ENCODE results near the gene SLC37A1. TPM values are rescaled to one million over a fixed set of nuclear protein-coding genes. Genes with fewer than 3 reads are reported as not detected.

Gene SLC37A1
- total RNA-seq, 1 donor from 2014 or later = 6.7 TPM

GRCh38 chr21:42554251-42554961 is 40.8 kb downstream of the SLC37A1 start:
- intact Hi-C loops (cut with DNase I) = no loop called here
- DNase-seq (ENCODE audit: low spot score) = peak; percentile 60

GRCh38 chr21:42555756-42556438 is 42.2 kb downstream of the SLC37A1 start:
- intact Hi-C loops (cut with DNase I) = no loop called here
- DNase-seq (ENCODE audit: low spot score) = peak; percentile 41

GRCh38 chr21:42556476-42556875 is 42.8 kb downstream of the SLC37A1 start:
- intact Hi-C loops (cut with DNase I) = no loop called here

GRCh38 chr21:42556960-42557359 is 43.3 kb downstream of the SLC37A1 start:
- peak; percentile 54 for DNase-seq (ENCODE audit: low spot score)
- intact Hi-C loops (cut with DNase I) = no loop called here

More at GRCh38 chr21:42556476-42556875, 42.8 kb downstream of the SLC37A1 start:
- DNase-seq (ENCODE audit: low spot score) = peak; percentile 46

- peak; percentile 6 for DNase-seq (ENCODE audit: low spot score)
- intact Hi-C loops (cut with DNase I) = no loop called here
Measured at GRCh38 chr21:42557420-42557819, 43.8 kb downstream of the SLC37A1 start.

GRCh38 chr21:42558368-42558767 is 44.7 kb downstream of the SLC37A1 start:
- DNase-seq (ENCODE audit: low spot score) = no peak
- intact Hi-C loops (cut with DNase I) = no loop called here

- no peak for DNase-seq (ENCODE audit: low spot score)
Measured at GRCh38 chr21:42558846-42559245, 45.2 kb downstream of the SLC37A1 start.

GRCh38 chr21:42559326-42559725 is 45.7 kb downstream of the SLC37A1 start:
- DNase-seq (ENCODE audit: low spot score) = peak; percentile 47
- intact Hi-C loops (cut with DNase I) = no loop called here

More at GRCh38 chr21:42558846-42559245, 45.2 kb downstream of the SLC37A1 start:
- intact Hi-C loops (cut with DNase I) = no loop called here

GRCh38 chr21:42560517-42561179 is 47.0 kb downstream of the SLC37A1 start:
- intact Hi-C loops (cut with DNase I) = no loop called here
- DNase-seq (ENCODE audit: low spot score) = peak; percentile 46

GRCh38 chr21:42561762-42562650 is 48.4 kb downstream of the SLC37A1 start:
- intact Hi-C loops (cut with DNase I) = no loop called here
- DNase-seq (ENCODE audit: low spot score) = peak; percentile 35

GRCh38 chr21:42562816-42563215 is 49.2 kb downstream of the SLC37A1 start:
- DNase-seq (ENCODE audit: low spot score) = peak; percentile 47
- intact Hi-C loops (cut with DNase I) = no loop called here

GRCh38 chr21:42563261-42563660 is 49.6 kb downstream of the SLC37A1 start:
- no peak for DNase-seq (ENCODE audit: low spot score)
- intact Hi-C loops (cut with DNase I) = no loop called here

- DNase-seq (ENCODE audit: low spot score) = peak; percentile 38
- intact Hi-C loops (cut with DNase I) = no loop called here
Measured at GRCh38 chr21:42563686-42564085, 50.0 kb downstream of the SLC37A1 start.

GRCh38 chr21:42564561-42564971 is 50.9 kb downstream of the SLC37A1 start:
- peak; percentile 67 for DNase-seq (ENCODE audit: low spot score)
- intact Hi-C loops (cut with DNase I) = no loop called here

GRCh38 chr21:42565206-42565810 is 51.7 kb downstream of the SLC37A1 start:
- peak; percentile 68 for DNase-seq (ENCODE audit: low spot score)
- intact Hi-C loops (cut with DNase I) = no loop called here

- DNase-seq (ENCODE audit: low spot score) = peak; percentile 60
- intact Hi-C loops (cut with DNase I) = no loop called here
Measured at GRCh38 chr21:42565886-42566523, 52.4 kb downstream of the SLC37A1 start.

- DNase-seq (ENCODE audit: low spot score) = peak; percentile 50
- intact Hi-C loops (cut with DNase I) = no loop called here
Measured at GRCh38 chr21:42566524-42567213, 53.0 kb downstream of the SLC37A1 start.

GRCh38 chr21:42567214-42567555 is 53.5 kb downstream of the SLC37A1 start:
- DNase-seq (ENCODE audit: low spot score) = peak; percentile 26
- intact Hi-C loops (cut with DNase I) = no loop called here

Measured in cardiac septum (tissue), 1 donor.